K562 (cell line): ENCODE data around the gene IL17REL. TPM values are rescaled to one million over a fixed set of nuclear protein-coding genes. Genes with fewer than 3 reads are reported as not detected.

Experiments
- ATF4 ChIP-seq: fragments of 450-650 bp; formaldehyde crosslinking; IDR thresholded peaks from 2 replicates; pipeline ENCODE4 v1.4.0; 2022; ENCODE audit warnings: mild to moderate bottlenecking, moderate library complexity
- CBX3 ChIP-seq, 2 experiments: IDR thresholded peaks; 1 replicate in 1 of 2; 2 replicates in 1 of 2; pipeline ENCODE4 v1.6.1; 2012; ENCODE audit warnings: inconsistent platforms in 2 of 2, low read length in 2 of 2, borderline replicate concordance in 1 of 2, control low read depth in 1 of 2
- CBX8 ChIP-seq: fragments of 200-600 bp; sonication (generic); IDR thresholded peaks from 2 replicates; pipeline ENCODE4 v1.6.1; 2012; ENCODE audit warnings: borderline replicate concordance, mixed run types, low read depth, mild to moderate bottlenecking, moderate library complexity, mixed read lengths, low read length, control low read depth, inconsistent platforms; ENCODE audit not compliant: poor library complexity, severe bottlenecking; ENCODE audit errors: extremely low read depth
- ETV6 ChIP-seq, 3 experiments: fragments of 150-350 bp in 1 of 3; sonication (generic) in 1 of 3; formaldehyde crosslinking in 1 of 3; IDR thresholded peaks; 2 replicates each; pipeline versions ENCODE4 v1.6.1 to v1.8.0; 2014 to 2022; ENCODE audit warnings: borderline replicate concordance in 2 of 3, low read depth in 2 of 3, antibody characterized with exemption in 1 of 3, low read length in 1 of 3, mild to moderate bottlenecking in 1 of 3, missing genetic modification reagents in 1 of 3
- FOXJ3 ChIP-seq: sonication (generic); formaldehyde crosslinking; IDR thresholded peaks from 2 replicates; pipeline ENCODE4 v1.4.0; 2020; ENCODE audit warnings: mild to moderate bottlenecking, missing genetic modification reagents
- GATA2 ChIP-seq: sonication (generic); formaldehyde crosslinking; IDR thresholded peaks from 2 replicates; pipeline ENCODE4 v1.4.0; 2020; ENCODE audit warnings: mild to moderate bottlenecking, missing genetic modification reagents
- HBP1 ChIP-seq: fragments of 450-650 bp; formaldehyde crosslinking; IDR thresholded peaks from 2 replicates; pipeline ENCODE4 v1.4.0; 2022; ENCODE audit warnings: missing genetic modification characterization
- HINFP ChIP-seq: fragments of 450-650 bp; conservative IDR thresholded peaks from 2 replicates; pipeline ENCODE4 v1.6.1; 2016; ENCODE audit warnings: missing genetic modification characterization, low read depth, mild to moderate bottlenecking, control low read depth, missing compliant biosample characterization
- PTRF ChIP-seq: fragments of 450-650 bp; IDR thresholded peaks from 2 replicates; pipeline ENCODE4 v1.6.1; 2016; ENCODE audit warnings: mild to moderate bottlenecking, missing genetic modification characterization, missing compliant biosample characterization
- ZBED1 ChIP-seq: IDR thresholded peaks from 2 replicates; pipeline ENCODE4 v1.6.1; 2014
- ZNF124 ChIP-seq: sonication (generic); formaldehyde crosslinking; IDR thresholded peaks from 2 replicates; pipeline ENCODE4 v1.8.1; 2022; ENCODE audit warnings: missing genetic modification reagents
- ZNF3 ChIP-seq: fragments of 250-450 bp; sonication (Bioruptor Pico); IDR thresholded peaks from 2 replicates; pipeline ENCODE4 v1.5.0; 2021; ENCODE audit warnings: mild to moderate bottlenecking, moderate library complexity
- polyA plus RNA-seq, 8 experiments: library from polyadenylated mRNA; depleted of rRNA in 4 of 8; stranded (reverse) in 5 of 8; unstranded in 3 of 8; fragments of >200 nt; fragmentation: Nextera tagmentation in 2 of 8; fragmentation: Illumina TruSeq in 1 of 8; extraction: Ambion mirVana in 2 of 8; extraction: Trizol in 1 of 8; gene quantifications; 2 replicates each; pipeline versions ENCODE4 v1.2.1 to v1.2.3, GENCODE V29; 2011 to 2014; ENCODE audit warnings: inconsistent platforms in 1 of 8, missing spikeins in 1 of 8
- total RNA-seq, 7 experiments: library from RNA; depleted of rRNA in 6 of 7; stranded (reverse); fragments of >200 nt in 6 of 7; fragmentation: Illumina TruSeq in 2 of 7; extraction: Trizol in 2 of 7; gene quantifications; 2 replicates each; pipeline versions ENCODE4 v1.2.1 to v1.2.3, GENCODE V29; 2011 to 2021; ENCODE audit warnings: low replicate concordance in 1 of 7
- TF ChIP-seq, protein P1 (sequence below), 3 experiments: fragments of 200-800 bp in 1 of 3; fragments of 250-450 bp in 1 of 3; fragments of 450-650 bp in 1 of 3; sonication (Bioruptor Pico) in 1 of 3; sonication (Bioruptor generic) in 1 of 3; formaldehyde crosslinking in 1 of 3; IDR thresholded peaks; 2 replicates each; pipeline versions ENCODE4 v1.6.1 to v1.8.0; 2016 to 2022; ENCODE audit warnings: mild to moderate bottlenecking in 2 of 3, missing genetic modification characterization in 2 of 3, missing compliant biosample characterization in 1 of 3, moderate library complexity in 1 of 3
- TF ChIP-seq, protein P2 (sequence below): sonication (generic); formaldehyde crosslinking; IDR thresholded peaks from 2 replicates; pipeline ENCODE4 v1.8.1; 2022; ENCODE audit warnings: missing genetic modification reagents
- TF ChIP-seq, protein P3 (sequence below): fragments of 250-450 bp; sonication (Bioruptor Pico); IDR thresholded peaks from 2 replicates; pipeline ENCODE4 v1.8.0; 2022; ENCODE audit warnings: moderate library complexity, mild to moderate bottlenecking, inconsistent platforms

Gene IL17REL
- total and polyA plus RNA-seq, 9 of the 15 experiments (the other 6 are each of a cell fraction or from before 2014, with no cell fraction given) = 0.05 to 0.42 (median 0.11) TPM; not detected in 4

DNA sequence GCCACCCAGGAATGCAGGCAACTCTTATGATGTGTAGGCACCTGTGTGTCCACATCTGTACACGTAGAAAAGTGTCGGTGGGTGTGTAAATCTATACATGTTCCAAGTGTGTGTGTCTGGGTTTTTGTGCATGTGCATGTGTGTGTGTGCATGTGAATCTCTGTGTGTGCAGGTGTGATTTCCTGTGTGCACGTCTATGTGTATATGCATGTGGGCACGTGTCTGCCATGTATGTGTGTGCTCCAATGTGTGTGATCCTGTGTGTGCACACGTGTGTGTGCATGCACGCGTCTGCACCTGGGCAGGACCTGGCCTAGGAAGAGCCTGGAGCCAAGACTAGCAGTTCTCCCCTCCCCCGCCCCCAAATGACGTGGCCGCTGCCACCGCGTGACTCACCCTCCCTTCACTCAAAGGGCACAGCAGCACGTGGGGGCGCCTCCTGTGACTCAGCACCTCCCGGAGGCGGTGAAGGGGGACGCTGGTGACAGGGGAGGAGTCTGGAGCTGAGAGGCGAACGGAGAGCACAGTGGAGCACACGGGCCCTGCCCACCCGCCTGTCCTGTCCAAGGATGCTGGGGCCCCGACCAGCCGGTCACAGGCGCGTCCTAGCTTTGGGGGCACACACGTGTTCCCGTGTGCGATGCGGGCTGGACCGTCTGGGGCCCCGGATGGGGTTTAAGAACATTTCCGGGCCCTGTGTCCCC is 41.9 kb downstream of the IL17REL start (continued):
- TF ChIP-seq, protein P1, sequence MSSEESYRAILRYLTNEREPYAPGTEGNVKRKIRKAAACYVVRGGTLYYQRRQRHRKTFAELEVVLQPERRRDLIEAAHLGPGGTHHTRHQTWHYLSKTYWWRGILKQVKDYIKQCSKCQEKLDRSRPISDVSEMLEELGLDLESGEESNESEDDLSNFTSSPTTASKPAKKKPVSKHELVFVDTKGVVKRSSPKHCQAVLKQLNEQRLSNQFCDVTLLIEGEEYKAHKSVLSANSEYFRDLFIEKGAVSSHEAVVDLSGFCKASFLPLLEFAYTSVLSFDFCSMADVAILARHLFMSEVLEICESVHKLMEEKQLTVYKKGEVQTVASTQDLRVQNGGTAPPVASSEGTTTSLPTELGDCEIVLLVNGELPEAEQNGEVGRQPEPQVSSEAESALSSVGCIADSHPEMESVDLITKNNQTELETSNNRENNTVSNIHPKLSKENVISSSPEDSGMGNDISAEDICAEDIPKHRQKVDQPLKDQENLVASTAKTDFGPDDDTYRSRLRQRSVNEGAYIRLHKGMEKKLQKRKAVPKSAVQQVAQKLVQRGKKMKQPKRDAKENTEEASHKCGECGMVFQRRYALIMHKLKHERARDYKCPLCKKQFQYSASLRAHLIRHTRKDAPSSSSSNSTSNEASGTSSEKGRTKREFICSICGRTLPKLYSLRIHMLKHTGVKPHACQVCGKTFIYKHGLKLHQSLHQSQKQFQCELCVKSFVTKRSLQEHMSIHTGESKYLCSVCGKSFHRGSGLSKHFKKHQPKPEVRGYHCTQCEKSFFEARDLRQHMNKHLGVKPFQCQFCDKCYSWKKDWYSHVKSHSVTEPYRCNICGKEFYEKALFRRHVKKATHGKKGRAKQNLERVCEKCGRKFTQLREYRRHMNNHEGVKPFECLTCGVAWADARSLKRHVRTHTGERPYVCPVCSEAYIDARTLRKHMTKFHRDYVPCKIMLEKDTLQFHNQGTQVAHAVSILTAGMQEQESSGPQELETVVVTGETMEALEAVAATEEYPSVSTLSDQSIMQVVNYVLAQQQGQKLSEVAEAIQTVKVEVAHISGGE (CRISPR knock-in tag; IDR thresholded peaks at IDR 0.05) = no peak
- TF ChIP-seq ZNF3 (CRISPR knock-in tag) = no peak
- no peak for TF ChIP-seq GATA2
- TF ChIP-seq, protein P2, sequence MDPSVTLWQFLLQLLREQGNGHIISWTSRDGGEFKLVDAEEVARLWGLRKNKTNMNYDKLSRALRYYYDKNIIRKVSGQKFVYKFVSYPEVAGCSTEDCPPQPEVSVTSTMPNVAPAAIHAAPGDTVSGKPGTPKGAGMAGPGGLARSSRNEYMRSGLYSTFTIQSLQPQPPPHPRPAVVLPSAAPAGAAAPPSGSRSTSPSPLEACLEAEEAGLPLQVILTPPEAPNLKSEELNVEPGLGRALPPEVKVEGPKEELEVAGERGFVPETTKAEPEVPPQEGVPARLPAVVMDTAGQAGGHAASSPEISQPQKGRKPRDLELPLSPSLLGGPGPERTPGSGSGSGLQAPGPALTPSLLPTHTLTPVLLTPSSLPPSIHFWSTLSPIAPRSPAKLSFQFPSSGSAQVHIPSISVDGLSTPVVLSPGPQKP (CRISPR knock-in tag) = no peak
- no peak for TF ChIP-seq CBX8
- no peak for TF ChIP-seq FOXJ3 (CRISPR knock-in tag)
- TF ChIP-seq HINFP (tag) = no peak
- no peak for TF ChIP-seq ETV6 (IDR thresholded peaks at IDR 0.05; ENCODE audit: borderline replicate concordance in 1 of 2, low read depth in 2 of 2, low read length in 1 of 2)
- TF ChIP-seq ETV6 (CRISPR knock-in tag; IDR thresholded peaks at IDR 0.05; ENCODE audit: borderline replicate concordance) = no peak
- TF ChIP-seq ATF4 (CRISPR knock-in tag) = no peak
- no peak for TF ChIP-seq HBP1
- TF ChIP-seq ZNF124 = no peak
- TF ChIP-seq, protein P3, sequence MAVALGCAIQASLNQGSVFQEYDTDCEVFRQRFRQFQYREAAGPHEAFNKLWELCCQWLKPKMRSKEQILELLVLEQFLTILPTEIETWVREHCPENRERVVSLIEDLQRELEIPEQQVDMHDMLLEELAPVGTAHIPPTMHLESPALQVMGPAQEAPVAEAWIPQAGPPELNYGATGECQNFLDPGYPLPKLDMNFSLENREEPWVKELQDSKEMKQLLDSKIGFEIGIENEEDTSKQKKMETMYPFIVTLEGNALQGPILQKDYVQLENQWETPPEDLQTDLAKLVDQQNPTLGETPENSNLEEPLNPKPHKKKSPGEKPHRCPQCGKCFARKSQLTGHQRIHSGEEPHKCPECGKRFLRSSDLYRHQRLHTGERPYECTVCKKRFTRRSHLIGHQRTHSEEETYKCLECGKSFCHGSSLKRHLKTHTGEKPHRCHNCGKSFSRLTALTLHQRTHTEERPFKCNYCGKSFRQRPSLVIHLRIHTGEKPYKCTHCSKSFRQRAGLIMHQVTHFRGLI (CRISPR knock-in tag) = no peak
- no peak for TF ChIP-seq ZBED1
- TF ChIP-seq PTRF (tag) = no peak
- TF ChIP-seq CBX3 (IDR thresholded peaks at IDR 0.05; ENCODE audit: borderline replicate concordance in 1 of 2, low read length in 2 of 2) = no peak
